ENCODE results near the gene UBE2L6.
A peak's percentile ranks its signal among the peaks of the same experiment; 100 is the strongest.

UBE2L6 gene

GRCh38 chr11:57567515-57568329 lies at the start of gene UBE2L6:
Gene UBE2L6, minus strand, starts transcription at chr11:57567672. Its CDS starts 61 bp downstream, at chr11:57567611.
- no peak for DNase-seq (ENCODE audit: low read depth, low spot score)

DNA sequence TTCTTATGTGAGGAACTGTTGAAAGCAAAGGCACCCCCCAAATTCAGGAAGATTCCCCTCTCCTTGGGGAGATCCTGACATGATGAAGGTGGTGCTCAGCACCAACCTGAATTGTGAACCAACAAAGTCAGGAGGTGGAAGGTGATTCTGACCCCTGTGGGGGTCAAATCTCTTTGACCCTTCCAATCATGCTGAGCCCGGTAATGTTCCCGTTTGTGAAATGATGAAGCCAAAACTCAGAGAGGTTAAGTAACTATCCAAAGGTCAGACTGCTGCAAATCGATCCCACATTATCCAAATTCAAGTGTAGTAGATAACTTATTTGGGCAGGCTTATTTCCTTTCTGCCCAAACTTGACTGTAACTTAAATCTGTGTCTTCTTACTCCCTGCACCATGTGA lies 49.1 kb upstream of the UBE2L6 start:
- DNase-seq (ENCODE audit: low read depth, low spot score), result no peak

GRCh38 chr11:57615308-57615707 lies 47.8 kb upstream of the UBE2L6 start:
- no peak for DNase-seq (ENCODE audit: low read depth, low spot score)

DNA sequence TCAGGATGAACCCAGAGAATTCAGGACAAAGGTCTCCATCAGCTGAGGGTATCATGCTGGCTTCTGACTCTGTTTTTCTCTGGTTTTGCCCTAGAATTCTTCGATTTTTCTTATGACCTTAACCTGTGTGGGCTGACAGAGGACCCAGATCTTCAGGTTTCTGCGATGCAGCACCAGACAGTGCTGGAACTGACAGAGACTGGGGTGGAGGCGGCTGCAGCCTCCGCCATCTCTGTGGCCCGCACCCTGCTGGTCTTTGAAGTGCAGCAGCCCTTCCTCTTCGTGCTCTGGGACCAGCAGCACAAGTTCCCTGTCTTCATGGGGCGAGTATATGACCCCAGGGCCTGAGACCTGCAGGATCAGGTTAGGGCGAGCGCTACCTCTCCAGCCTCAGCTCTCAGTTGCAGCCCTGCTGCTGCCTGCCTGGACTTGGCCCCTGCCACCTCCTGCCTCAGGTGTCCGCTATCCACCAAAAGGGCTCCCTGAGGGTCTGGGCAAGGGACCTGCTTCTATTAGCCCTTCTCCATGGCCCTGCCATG lies 46.8 kb upstream of the UBE2L6 start:
- DNase-seq (ENCODE audit: low read depth, low spot score), result no peak

DNA sequence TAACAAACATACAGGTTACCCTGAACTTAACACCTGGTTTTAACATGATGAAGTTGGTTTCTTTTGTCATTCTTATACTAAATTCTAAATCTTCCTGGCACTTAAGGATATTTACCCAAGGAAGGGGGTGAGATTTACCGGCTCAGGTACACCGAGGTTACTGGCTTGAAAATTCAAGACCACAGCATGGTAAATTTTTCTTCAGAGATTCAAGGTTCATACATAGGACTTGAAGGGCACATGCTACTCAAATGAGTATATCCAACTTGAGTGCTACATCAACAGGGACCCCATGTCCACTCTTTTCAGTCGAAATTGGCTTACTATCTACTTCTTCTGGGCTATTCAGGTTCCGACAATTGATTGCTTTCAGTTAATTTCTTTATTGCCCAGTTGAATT lies 42.7 kb upstream of the UBE2L6 start:
- DNase-seq (ENCODE audit: low read depth, low spot score), result no peak

DNA sequence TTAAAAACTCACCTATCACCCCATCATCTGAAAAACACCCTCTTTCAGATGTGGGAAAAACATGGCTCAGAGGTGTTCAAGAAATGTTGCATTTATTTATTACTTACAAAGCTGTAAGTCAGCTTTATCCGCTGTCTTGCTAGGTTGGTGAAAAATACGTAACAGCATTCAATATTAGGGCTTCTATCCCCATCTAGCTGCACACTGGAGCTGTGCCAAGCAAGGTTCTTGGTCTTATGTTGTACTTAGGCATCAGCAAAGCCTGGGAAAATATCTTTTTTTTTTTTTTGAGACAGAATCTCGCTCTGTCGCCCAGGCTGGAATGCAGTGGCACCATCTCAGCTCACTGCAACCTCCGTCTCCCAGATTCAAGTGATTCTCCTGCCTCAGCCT lies 37.6 kb upstream of the UBE2L6 start:
- no peak for DNase-seq (ENCODE audit: low read depth, low spot score)

- DNase-seq (ENCODE audit: low read depth, low spot score), result no peak
These were observed 37.0 kb upstream of the UBE2L6 start for GRCh38 chr11:57604296-57605027.

DNA sequence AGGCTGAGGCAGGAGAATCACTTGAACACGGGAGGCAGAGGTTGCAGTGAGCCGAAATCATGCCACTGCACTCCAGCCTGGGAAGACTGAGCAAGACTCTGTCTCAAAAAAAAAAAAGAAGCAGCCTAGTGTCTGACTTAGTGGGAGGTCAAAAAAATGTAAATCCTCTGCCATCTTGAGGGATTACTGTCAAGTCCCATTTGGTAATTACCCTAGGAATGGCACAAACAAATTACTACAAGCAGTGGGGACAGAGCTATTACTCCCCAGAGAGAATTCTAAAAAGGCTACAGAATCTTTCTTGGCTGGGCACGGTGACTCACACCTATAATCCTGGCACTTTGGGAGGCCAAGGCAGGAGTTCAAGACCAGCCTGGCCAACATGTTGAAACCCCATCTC lies 33.8 kb upstream of the UBE2L6 start:
- DNase-seq (ENCODE audit: low read depth, low spot score), result no peak

DNA sequence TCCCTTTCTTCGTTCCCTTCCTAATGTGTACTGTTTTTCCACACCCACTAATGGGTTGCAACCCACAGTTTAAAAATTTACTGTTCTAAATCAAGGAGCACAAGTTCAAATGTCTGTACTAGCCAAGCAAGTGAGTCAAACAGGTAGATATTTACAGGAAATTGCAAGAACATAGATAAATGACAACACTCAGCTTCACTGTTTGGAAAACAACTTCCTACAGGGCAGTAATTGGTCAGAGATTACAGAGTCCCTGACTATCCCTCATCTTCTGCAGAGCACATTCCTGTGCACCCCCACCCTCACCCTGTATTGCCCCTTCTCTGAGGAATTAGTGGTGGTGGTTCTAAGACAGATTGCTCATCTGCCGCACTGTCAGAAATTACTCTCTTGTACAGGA lies 31.9 kb upstream of the UBE2L6 start:
- DNase-seq (ENCODE audit: low read depth, low spot score), result no peak

DNA sequence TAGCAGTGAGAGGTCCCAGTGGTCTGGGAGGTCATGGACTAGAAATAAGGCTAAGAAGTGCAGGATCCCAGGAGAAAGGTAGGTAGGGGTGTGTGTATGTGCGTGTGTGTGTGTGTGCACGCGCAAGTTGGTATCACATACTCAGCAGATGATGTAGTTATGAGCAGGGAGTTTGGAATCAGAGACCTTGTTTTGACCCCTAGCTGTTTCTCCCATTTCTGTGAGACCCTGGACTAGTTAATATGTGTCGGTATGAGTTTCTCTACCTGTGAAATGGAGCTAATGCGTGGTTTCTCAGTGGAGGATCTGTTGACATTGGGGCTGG lies 31.3 kb upstream of the UBE2L6 start:
- DNase-seq (ENCODE audit: low read depth, low spot score), result no peak

DNA sequence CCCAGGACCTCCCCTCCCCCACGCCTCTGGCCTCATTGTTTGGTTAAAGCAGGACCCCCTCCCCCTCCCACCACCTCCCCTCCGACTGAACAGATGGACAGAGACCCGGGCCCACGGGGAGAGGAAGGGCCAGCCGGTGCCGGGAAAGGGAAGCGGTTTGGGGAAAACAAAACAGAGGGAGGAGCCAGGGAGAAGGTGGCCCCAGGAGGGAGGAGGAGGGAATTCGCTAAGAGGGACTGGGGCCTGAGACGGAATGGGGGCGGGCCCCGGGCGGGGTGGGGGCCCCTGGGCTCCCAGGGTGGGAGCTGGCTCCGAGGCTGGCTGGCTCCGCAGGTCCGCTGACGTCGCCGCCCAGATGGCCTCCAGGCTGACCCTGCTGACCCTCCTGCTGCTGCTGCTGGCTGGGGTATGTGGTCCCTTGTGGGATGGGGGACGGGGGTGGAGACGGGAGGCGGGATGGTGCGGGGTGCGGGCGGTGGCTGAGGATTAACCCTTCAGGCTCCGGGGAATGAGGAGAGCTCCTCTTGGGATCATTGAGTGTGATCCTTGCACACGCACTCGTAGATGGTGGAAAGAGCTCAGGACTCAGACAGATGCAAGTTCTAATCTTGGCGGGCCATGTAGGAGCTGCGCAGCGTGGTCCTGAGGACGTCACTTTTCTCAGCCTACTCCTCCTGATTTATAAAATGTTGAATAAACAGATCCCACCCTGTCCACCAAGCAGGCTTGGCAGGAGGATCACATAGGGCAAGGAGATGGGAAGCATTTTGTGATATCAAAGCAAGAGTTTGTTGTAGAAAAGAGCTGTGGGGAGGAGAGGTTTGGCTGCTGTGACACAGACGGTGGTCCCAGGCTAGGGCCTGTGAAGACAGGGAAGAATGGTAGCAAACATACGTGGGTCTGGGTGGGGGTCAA lies 30.7 kb upstream of the UBE2L6 start:
- DNase-seq (ENCODE audit: low read depth, low spot score), result peak; percentile 17

- no peak for DNase-seq (ENCODE audit: low read depth, low spot score)
These were observed 30.0 kb upstream of the UBE2L6 start, which contains the start of gene SERPING1 for GRCh38 chr11:57597461-57597915. Gene SERPING1, plus strand, starts transcription at chr11:57597685. Its CDS starts 586 bp downstream, at chr11:57598271.

GRCh38 chr11:57596266-57596885 lies 28.9 kb upstream of the UBE2L6 start:
- DNase-seq (ENCODE audit: low read depth, low spot score), result no peak

DNA sequence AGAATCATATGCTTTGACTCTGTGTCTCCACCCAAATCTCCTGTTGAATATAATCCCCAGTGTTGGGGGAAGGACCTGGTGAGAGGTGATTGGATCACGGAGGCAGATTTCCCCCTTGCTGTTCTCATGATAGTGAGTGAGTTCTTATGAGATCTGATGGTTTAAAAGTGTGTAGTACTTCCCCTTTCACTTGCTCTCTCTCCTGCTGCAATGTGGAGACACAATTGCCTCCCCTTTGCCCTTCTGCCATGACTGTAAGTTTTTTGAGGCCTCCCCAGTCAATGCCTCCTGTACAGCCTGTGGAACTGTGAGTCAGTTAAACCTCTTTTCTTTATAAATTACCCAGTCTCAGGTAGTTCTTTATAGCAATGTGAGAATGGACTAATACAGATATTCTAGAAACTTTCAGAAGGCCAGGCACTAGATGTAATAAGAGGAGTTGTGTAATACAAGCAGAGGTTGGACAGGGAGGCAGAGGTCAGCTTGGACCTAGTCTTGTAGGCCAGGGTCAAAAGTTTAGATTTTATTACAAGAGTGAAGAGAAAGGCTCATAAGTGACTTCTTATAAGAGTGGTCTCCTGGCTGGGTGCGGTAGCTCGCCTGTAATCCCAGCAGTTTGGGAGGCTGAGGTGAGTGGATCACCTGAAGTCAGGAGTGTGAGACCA lies 20.7 kb upstream of the UBE2L6 start:
- DNase-seq (ENCODE audit: low read depth, low spot score), result no peak

- no peak for DNase-seq (ENCODE audit: low read depth, low spot score)
These were observed 19.3 kb upstream of the UBE2L6 start for GRCh38 chr11:57586711-57587245.

DNA sequence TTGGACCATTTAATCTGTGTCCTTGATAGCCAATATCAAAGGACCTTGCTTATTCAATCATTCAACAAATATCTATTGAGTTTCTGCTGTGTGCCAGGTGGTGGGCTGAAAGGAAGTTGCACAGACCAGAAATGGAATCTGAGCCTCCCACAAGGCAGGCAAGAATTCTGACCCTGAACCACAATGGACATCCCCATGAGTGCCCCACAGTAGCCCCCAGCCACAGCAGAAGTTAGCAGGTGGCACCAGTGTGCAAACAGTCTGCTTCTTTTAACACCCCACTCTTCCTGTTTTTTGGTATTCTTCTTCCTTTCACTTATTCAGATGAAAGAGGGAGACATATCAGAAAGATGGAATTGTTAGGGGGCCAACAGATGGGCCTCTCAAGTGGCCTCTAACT lies 17.8 kb upstream of the UBE2L6 start:
- DNase-seq (ENCODE audit: low read depth, low spot score), result no peak

GRCh38 chr11:57584341-57584740 lies 16.9 kb upstream of the UBE2L6 start:
- no peak for DNase-seq (ENCODE audit: low read depth, low spot score)

DNA sequence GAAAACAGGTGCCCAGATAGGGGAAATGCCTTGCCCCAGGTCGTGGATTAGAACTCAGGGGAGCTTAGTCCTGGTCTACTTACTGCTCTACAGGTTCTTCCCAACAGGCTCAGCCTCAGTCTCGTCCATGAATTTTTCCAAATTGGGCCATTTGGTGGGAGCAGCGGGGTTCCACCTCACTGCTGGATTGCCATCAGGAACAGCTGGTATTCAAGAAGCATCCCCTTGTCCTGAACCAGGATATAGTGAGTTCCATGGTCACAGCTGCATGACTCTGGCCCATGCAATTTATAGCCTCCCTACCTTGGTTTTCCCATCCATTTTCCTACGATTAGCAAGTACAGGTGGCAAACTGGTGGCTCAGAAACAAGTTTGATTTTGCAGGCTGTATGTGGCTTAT lies 6.6 kb upstream of the UBE2L6 start:
- DNase-seq (ENCODE audit: low read depth, low spot score), result no peak

DNA sequence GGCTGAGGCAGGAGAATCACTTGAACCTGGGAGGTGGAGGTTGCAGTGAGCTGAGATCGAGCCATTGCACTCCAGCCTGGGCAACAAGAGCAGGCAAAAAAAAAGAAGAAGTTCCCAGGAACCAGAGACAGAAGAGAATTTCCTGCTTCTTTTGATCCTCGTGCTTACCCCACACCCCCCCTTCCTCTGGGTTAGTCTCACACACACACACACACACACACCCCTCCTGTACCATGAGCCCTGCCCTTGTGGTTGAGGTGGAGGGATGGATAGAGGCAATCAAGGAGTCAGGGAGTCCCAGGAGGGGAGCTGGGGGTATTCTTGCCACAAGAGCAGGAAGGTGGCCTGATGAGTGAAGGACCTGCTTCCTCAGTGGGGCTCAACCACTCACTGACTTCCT lies 4.1 kb upstream of the UBE2L6 start:
- DNase-seq (ENCODE audit: low read depth, low spot score), result no peak

GRCh38 chr11:57568330-57568766 lies 876 bp upstream of the UBE2L6 start:
- peak; percentile 46 for DNase-seq (ENCODE audit: low read depth, low spot score)

Data from smooth muscle cell of the brain vasculature (primary cell).